GM12878 (cell line): ENCODE measurements around the gene ADAMTS7. TPM values are rescaled to one million over a fixed set of nuclear protein-coding genes. Genes with fewer than 3 reads are reported as not detected.
"Not testable (repeated sequence)": the region's sequence is repeated elsewhere in the genome, so short reads cannot be mapped to it uniquely, and the experiment has no call there.

Experiments
- ATAC-seq: fragments of 200-7000 bp; cut with Tn5 transposase; 3 replicates; pipeline ENCODE4 v1.9.1; 2020; ENCODE audit warnings: mild to moderate bottlenecking, moderate library complexity
- BruUV-seq: library from RNA; stranded (reverse); fragments of 400-500 nt; replicated peaks from 2 replicates; lab custom pipeline; 2021; lab: Mats Ljungman, UMichigan
- CTCF ChIA-PET: fragments of 300-600 bp; sonication (Branson Sonifier 250); formaldehyde crosslinking; extraction: SDS; loops from one replicate; lab custom pipeline; 2021; ENCODE audit warnings: inconsistent platforms; lab: Yijun Ruan, JAX
- POLR2A ChIA-PET: fragments of 350-600 bp; formaldehyde crosslinking; extraction: SDS; loops from one replicate; lab custom pipeline; 2021; ENCODE audit warnings: inconsistent platforms; lab: Charles Lee
- RAD21 ChIA-PET: fragments of 300-600 bp; sonication (Branson Sonifier 250); formaldehyde crosslinking; loops from one replicate; lab custom pipeline; 2023; ENCODE audit warnings: antibody characterized with exemption; ENCODE audit not compliant: unreplicated experiment; lab: Charles Lee
- SMC1A ChIA-PET: fragments of 300-600 bp; sonication (Branson Sonifier 250); formaldehyde crosslinking; loops from one replicate; lab custom pipeline; 2023; ENCODE audit not compliant: unreplicated experiment, uncharacterized antibody; lab: Charles Lee
- DNase-seq: peaks from one replicate; pipeline ENCODE4 v3.0.0-alpha.2; 2011; ENCODE audit warnings: low read depth, low spot score
- FAIRE-seq: peaks from 3 replicates; lab custom pipeline; 2011; peaks lifted over from hg19 to GRCh38; lab: Jason Lieb, UNC
- H2AFZ ChIP-seq: 2 replicates; pipeline ENCODE4 v1.6.0; 2011; ENCODE audit warnings: low read depth, low read length, control low read depth; ENCODE audit not compliant: control insufficient read depth
- H3K27ac ChIP-seq: 2 replicates; pipeline ENCODE4 v1.5.1; 2011; ENCODE audit warnings: control low read depth; ENCODE audit not compliant: control insufficient read depth, insufficient read depth
- H3K27me3 ChIP-seq, 2 experiments: replicated peaks in 1 of 2; 2 replicates each; pipeline versions ENCODE4 v1.6.0 to v1.6.1; 2011; ENCODE audit warnings: low read length in 1 of 2; ENCODE audit not compliant: control insufficient read depth in 2 of 2, insufficient read depth in 2 of 2
- H3K36me3 ChIP-seq, 2 experiments: 2 replicates each; pipeline ENCODE4 v1.5.1; 2011; ENCODE audit warnings: low read length in 1 of 2; ENCODE audit not compliant: control insufficient read depth in 2 of 2, insufficient read depth in 2 of 2
- H3K4me1 ChIP-seq: 2 replicates; pipeline ENCODE4 v1.6.1; 2011; ENCODE audit warnings: mild to moderate bottlenecking, low read length, moderate library complexity, mixed read lengths; ENCODE audit not compliant: control insufficient read depth, insufficient read depth
- H3K4me2 ChIP-seq: 2 replicates; pipeline ENCODE4 v1.6.0; 2011; ENCODE audit warnings: control low read depth; ENCODE audit not compliant: control insufficient read depth, insufficient read depth
- H3K4me3 ChIP-seq: fragments of 200-600 bp; sonication (generic); 2 replicates; pipeline ENCODE4 v1.5.1; 2016
- H3K79me2 ChIP-seq: 2 replicates; pipeline ENCODE4 v1.6.0; 2011; ENCODE audit warnings: low read length; ENCODE audit not compliant: control insufficient read depth, insufficient read depth
- H3K9ac ChIP-seq: 2 replicates; pipeline ENCODE4 v1.8.0; 2011; ENCODE audit warnings: low read length, control low read depth, mixed read lengths; ENCODE audit not compliant: control insufficient read depth, insufficient read depth
- H3K9me3 ChIP-seq: replicated peaks from 3 replicates; pipeline ENCODE4 v1.5.1; 2011; ENCODE audit warnings: mild to moderate bottlenecking, low read length; ENCODE audit not compliant: control insufficient read depth, insufficient read depth
- H4K20me1 ChIP-seq: 2 replicates; pipeline ENCODE4 v1.6.0; 2011; ENCODE audit not compliant: control insufficient read depth, insufficient read depth
- BHLHE40 ChIP-seq, 2 experiments: fragments of 450-650 bp in 1 of 2; IDR thresholded peaks; 2 replicates each; pipeline ENCODE4 v1.6.1; 2011 to 2017; ENCODE audit warnings: low read depth in 2 of 2, borderline replicate concordance in 1 of 2, improper control_type of control experiment in 1 of 2, low read length in 1 of 2, mild to moderate bottlenecking in 1 of 2
- DPF2 ChIP-seq: fragments of 450-650 bp; IDR thresholded peaks from 2 replicates; pipeline ENCODE4 v1.6.1; 2017; ENCODE audit warnings: mild to moderate bottlenecking
- EED ChIP-seq: sonication (generic); IDR thresholded peaks from 2 replicates; pipeline ENCODE4 v1.6.1; 2016; ENCODE audit warnings: antibody characterized with exemption, low read depth
- ETV6 ChIP-seq, 2 experiments: fragments of 450-650 bp in 1 of 2; IDR thresholded peaks in 1 of 2; conservative IDR thresholded peaks in 1 of 2; 2 replicates each; pipeline ENCODE4 v1.6.1; 2014; ENCODE audit warnings: antibody characterized with exemption in 1 of 2, borderline replicate concordance in 1 of 2, low read depth in 1 of 2, mild to moderate bottlenecking in 1 of 2, moderate library complexity in 1 of 2
- FOXM1 ChIP-seq: IDR thresholded peaks from 2 replicates; pipeline ENCODE4 v1.6.1; 2012; ENCODE audit warnings: low read depth, mild to moderate bottlenecking, inconsistent platforms, low read length, moderate library complexity
- GATAD2B ChIP-seq: fragments of 450-650 bp; conservative IDR thresholded peaks from 2 replicates; pipeline ENCODE4 v1.6.1; 2017; ENCODE audit warnings: low read depth, mild to moderate bottlenecking, moderate library complexity
- HDGF ChIP-seq: fragments of 450-650 bp; IDR thresholded peaks from 2 replicates; pipeline ENCODE4 v1.6.1; 2016; ENCODE audit warnings: antibody characterized with exemption
- MTA3 ChIP-seq: IDR thresholded peaks from 2 replicates; pipeline ENCODE4 v1.6.1; 2012; ENCODE audit warnings: low read length, inconsistent platforms, borderline replicate concordance
- NBN ChIP-seq: fragments of 450-650 bp; IDR thresholded peaks from 2 replicates; pipeline ENCODE4 v1.6.1; 2016
- POLR2A ChIP-seq: IDR thresholded peaks from 2 replicates; pipeline ENCODE4 v1.6.1; 2011; ENCODE audit warnings: low read depth, mild to moderate bottlenecking, low read length
- SMARCA5 ChIP-seq: fragments of 450-650 bp; IDR thresholded peaks from 2 replicates; pipeline ENCODE4 v1.6.1; 2017; ENCODE audit warnings: mild to moderate bottlenecking
- SPI1 ChIP-seq: IDR thresholded peaks from 2 replicates; pipeline ENCODE4 v1.6.1; 2011; ENCODE audit warnings: low read depth, mild to moderate bottlenecking, low read length, moderate library complexity, borderline replicate concordance; ENCODE audit not compliant: insufficient read depth
- TCF12 ChIP-seq: IDR thresholded peaks from 2 replicates; pipeline ENCODE4 v1.6.1; 2011; ENCODE audit warnings: low read depth, mild to moderate bottlenecking, low read length
- TCF3 ChIP-seq: IDR thresholded peaks from 2 replicates; pipeline ENCODE4 v1.6.1; 2012; ENCODE audit warnings: low read depth, mild to moderate bottlenecking, low read length, borderline replicate concordance; ENCODE audit not compliant: insufficient read depth
- WGBS: methylation state at CpG from one replicate; pipeline ENCODE4 v1.1.6; 2016; ENCODE audit warnings: low lambda C conversion rate; ENCODE audit not compliant: insufficient replicate concordance, insufficient coverage; ENCODE audit errors: missing lambda C conversion rate; 5-methylcytosine and 5-hydroxymethylcytosine counted together
- in situ Hi-C: fragments of 300-500 bp; cut with MboI; formaldehyde crosslinking; loops from 9 replicates; pipeline ENCODE4 v1.14.3; 2018; ENCODE audit warnings: mixed read lengths
- intact Hi-C: fragments of 100-400 bp; cut with micrococcal nuclease; formaldehyde crosslinking; loops from one replicate; pipeline ENCODE4 v1.14.2; 2022; ENCODE audit not compliant: unreplicated experiment
- polyA plus RNA-seq, 11 experiments: library from polyadenylated mRNA; depleted of rRNA in 4 of 11; unstranded in 6 of 11; stranded (reverse) in 5 of 11; fragments of >200 nt; fragmentation: Nextera tagmentation in 4 of 11; fragmentation: Illumina TruSeq in 1 of 11; extraction: Ambion mirVana in 4 of 11; extraction: Trizol in 1 of 11; gene quantifications; 1 replicate in 1 of 11; 2 replicates in 10 of 11; pipeline versions ENCODE4 v1.2.1 to v1.2.3, GENCODE V29; 2011 to 2016; ENCODE audit warnings: inconsistent platforms in 2 of 11, missing spikeins in 2 of 11, low read depth in 1 of 11
- total RNA-seq, 4 experiments: library from RNA; depleted of rRNA in 3 of 4; stranded (reverse); fragments of >200 nt in 3 of 4; fragmentation: Illumina TruSeq in 1 of 4; extraction: Trizol in 1 of 4; gene quantifications; 2 replicates each; pipeline versions ENCODE4 v1.2.1 to v1.2.3, GENCODE V29; 2013 to 2021
- TF ChIP-seq, protein P1 (sequence below): fragments of 450-650 bp; IDR thresholded peaks from 2 replicates; pipeline ENCODE4 v1.6.1; 2016; ENCODE audit warnings: mild to moderate bottlenecking
- TF ChIP-seq, protein P2 (sequence below): IDR thresholded peaks from 2 replicates; pipeline ENCODE4 v1.6.1; 2011; ENCODE audit warnings: mild to moderate bottlenecking, low read depth, low read length, moderate library complexity; ENCODE audit not compliant: insufficient replicate concordance
- TF ChIP-seq, protein P3 (sequence below): fragments of 450-650 bp; conservative IDR thresholded peaks from 2 replicates; pipeline ENCODE4 v1.6.1; 2017; ENCODE audit warnings: mild to moderate bottlenecking, moderate library complexity

The ADAMTS7 gene
- total and polyA plus RNA-seq, 10 of the 15 experiments (the other 5 are each of a cell fraction or from before 2014, with no cell fraction given) = 0.03 to 0.28 (median 0.06) TPM; not detected in 6

DNA sequence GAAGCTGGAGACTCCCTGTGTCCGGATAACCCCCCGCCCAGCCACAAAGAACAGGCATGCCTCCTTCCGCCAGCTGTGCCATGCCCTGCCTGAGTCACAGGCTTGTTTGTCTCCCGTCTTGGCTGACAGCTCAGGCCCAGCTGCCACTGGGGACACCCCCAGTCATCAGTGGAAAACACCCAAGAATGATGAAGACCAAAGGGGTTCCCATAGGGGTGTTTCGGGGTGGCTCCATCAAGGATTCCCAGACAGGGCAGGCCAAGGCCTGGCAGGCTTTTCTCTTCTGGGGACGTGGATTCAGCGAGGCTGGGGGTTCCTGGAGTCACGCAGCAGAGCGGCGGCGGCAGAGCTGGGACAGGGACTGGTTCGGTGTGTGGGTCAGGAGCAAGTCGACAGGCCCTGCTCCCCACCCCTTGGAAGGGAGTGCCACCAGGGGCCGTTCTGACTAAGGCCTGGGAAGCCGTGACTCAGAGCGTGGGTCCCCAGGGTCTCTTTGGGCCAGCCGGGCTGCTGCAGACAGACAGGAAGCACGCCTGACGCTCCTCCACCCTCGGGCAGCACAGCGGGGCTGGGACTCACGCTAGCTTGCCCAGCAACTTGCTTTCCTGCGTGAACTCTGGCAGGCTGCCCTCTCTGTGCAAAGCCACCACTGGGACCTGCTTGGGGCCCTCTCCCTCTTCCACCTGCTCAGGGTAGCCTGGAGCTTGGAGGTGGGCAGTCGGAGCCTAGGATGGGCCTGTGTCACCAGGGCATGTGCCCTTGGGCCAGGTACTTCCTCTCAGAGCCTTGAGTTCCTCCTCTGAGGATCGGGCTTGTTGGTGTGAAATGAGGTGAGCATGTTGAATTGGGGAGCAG is 54.3 kb downstream of the ADAMTS7 start:
- H3K4me2 ChIP-seq = peak overlapping the region; percentile 77; the same call in 1 of the 2 replicates
- in situ Hi-C loops, H3K9me3 ChIP-seq, H3K36me3 ChIP-seq, H4K20me1 ChIP-seq, H3K79me2 ChIP-seq, H3K4me3 ChIP-seq, H3K27me3 ChIP-seq, BruUV-seq: not testable (repeated sequence)
- DNase-seq (peak; percentile 65), FAIRE-seq (peak; percentile 49), ATAC-seq (peak; percentile 87)
- H3K9ac ChIP-seq = peak overlapping the region; percentile 54; the same call in 1 of the 2 replicates
- ChIA-PET CTCF (interaction anchor here (0.7 to 2.7 kb wide), 10 partner anchors 16 to 251 kb away, joined by 3 to 11 read pairs (median 4); partner anchors contain the start of gene ADAMTS7), POLR2A (interaction anchor here (0.6 to 1.4 kb wide), 3 partner anchors 116 to 1335 kb away, joined by 3 to 5 read pairs (median 5); partner anchors contain the start of gene MORF4L1), SMC1A (interaction anchor here (0.8 to 0.9 kb wide), 2 partner anchors 17 to 52 kb away, joined by 3 read pairs; no protein-coding TSS in a partner anchor), RAD21 (interaction anchor here (1.3 to 1.9 kb wide), 4 partner anchors 85 to 427 kb away, joined by 3 to 8 read pairs (median 4); no protein-coding TSS in a partner anchor)
- peak overlapping the region; percentile 82 for H3K27ac ChIP-seq
- peak overlapping the region; percentile 97 for H2AFZ ChIP-seq
- under 1% methylated on average over 22 of the region's 25 CpGs for WGBS
- intact Hi-C loops = loop anchor here (2.0 kb wide), 1 partner anchor 116 kb away; the partner anchor contains the start of gene MORF4L1
- H3K4me1 ChIP-seq = peaks cover 39% of the 10 kb centered on the region
- 0 out of 2 replicates have a peak, but pooled peaks have one; percentile 12 for TF ChIP-seq SMARCA5
- TF ChIP-seq, protein P1, sequence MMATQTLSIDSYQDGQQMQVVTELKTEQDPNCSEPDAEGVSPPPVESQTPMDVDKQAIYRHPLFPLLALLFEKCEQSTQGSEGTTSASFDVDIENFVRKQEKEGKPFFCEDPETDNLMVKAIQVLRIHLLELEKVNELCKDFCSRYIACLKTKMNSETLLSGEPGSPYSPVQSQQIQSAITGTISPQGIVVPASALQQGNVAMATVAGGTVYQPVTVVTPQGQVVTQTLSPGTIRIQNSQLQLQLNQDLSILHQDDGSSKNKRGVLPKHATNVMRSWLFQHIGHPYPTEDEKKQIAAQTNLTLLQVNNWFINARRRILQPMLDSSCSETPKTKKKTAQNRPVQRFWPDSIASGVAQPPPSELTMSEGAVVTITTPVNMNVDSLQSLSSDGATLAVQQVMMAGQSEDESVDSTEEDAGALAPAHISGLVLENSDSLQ = peak; percentile 68; the same call in 1 of the 2 replicates
- peak; percentile 89 for TF ChIP-seq TCF12
- peak; percentile 54; the same call in 1 of the 2 replicates for TF ChIP-seq EED
- TF ChIP-seq, protein P2, sequence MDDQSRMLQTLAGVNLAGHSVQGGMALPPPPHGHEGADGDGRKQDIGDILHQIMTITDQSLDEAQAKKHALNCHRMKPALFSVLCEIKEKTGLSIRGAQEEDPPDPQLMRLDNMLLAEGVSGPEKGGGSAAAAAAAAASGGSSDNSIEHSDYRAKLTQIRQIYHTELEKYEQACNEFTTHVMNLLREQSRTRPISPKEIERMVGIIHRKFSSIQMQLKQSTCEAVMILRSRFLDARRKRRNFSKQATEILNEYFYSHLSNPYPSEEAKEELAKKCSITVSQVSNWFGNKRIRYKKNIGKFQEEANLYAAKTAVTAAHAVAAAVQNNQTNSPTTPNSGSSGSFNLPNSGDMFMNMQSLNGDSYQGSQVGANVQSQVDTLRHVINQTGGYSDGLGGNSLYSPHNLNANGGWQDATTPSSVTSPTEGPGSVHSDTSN = peak; percentile 53
- peak; percentile 47; the same call in 1 of the 2 replicates for TF ChIP-seq SPI1
- TF ChIP-seq HDGF = peak; percentile 70; the same call in 1 of the 2 replicates
- TF ChIP-seq BHLHE40 (IDR thresholded peaks at IDR 0.05; ENCODE audit: borderline replicate concordance in 1 of 2, low read depth in 2 of 2, low read length in 1 of 2) = peak in 1 of 2 experiments; percentile 62; a peak in 1 of 4 replicates
- TF ChIP-seq, protein P3, sequence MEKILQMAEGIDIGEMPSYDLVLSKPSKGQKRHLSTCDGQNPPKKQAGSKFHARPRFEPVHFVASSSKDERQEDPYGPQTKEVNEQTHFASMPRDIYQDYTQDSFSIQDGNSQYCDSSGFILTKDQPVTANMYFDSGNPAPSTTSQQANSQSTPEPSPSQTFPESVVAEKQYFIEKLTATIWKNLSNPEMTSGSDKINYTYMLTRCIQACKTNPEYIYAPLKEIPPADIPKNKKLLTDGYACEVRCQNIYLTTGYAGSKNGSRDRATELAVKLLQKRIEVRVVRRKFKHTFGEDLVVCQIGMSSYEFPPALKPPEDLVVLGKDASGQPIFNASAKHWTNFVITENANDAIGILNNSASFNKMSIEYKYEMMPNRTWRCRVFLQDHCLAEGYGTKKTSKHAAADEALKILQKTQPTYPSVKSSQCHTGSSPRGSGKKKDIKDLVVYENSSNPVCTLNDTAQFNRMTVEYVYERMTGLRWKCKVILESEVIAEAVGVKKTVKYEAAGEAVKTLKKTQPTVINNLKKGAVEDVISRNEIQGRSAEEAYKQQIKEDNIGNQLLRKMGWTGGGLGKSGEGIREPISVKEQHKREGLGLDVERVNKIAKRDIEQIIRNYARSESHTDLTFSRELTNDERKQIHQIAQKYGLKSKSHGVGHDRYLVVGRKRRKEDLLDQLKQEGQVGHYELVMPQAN = 0 out of 2 replicates have a peak, but pooled peaks have one; percentile 39
- peak in 1 of 2 experiments; percentile 38; a peak in 2 of 4 replicates for TF ChIP-seq ETV6 (conservative IDR thresholded peaks at IDR 0.05 in 1 of 2, IDR thresholded peaks at IDR 0.05 in 1 of 2; ENCODE audit: borderline replicate concordance in 1 of 2, low read depth in 1 of 2)
- peak; percentile 43; the same call in 1 of the 2 replicates for TF ChIP-seq POLR2A
- peak; percentile 88 for TF ChIP-seq DPF2
- 0 out of 2 replicates have a peak, but pooled peaks have one; percentile 21 for TF ChIP-seq MTA3
- TF ChIP-seq TCF3 = peak; percentile 40; the same call in 1 of the 2 replicates
- peak; percentile 78 for TF ChIP-seq NBN
- peak; percentile 74 for TF ChIP-seq GATAD2B
- 0 out of 2 replicates have a peak, but pooled peaks have one; percentile 13 for TF ChIP-seq FOXM1
